Measurements from ENCODE around the gene MYO5B. TPM values are rescaled to one million over a fixed set of nuclear protein-coding genes. Genes with fewer than 3 reads are reported as not detected.
A peak's percentile ranks its signal among the peaks of the same experiment; 100 is the strongest.

Gene MYO5B
- polyA plus RNA-seq, 4 donors, result 6.2 to 30.2 (median 28.3) TPM

DNA sequence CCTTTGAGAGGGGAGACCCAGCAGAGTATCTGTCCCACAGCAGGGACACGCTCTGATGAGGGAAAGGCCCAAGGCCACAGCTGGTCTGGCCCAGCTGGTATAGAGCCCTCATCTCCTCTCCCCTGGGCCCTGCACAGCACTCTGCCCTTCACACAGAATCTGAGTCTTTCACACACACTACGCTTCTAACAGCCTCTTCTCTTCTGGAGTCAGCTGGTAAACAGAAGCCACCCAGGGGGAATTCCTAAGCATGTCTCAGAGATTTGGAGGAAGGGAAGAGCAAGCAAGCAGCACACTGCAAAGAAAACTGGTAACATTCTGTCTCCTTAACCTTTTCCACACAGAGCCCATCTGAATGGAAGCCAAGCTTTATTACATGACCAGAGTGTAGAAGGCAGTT is 260.5 kb downstream of the MYO5B start:
- DNase-seq (ENCODE audit: low read depth in 4 of 4, low spot score in 3 of 4), result no peak

DNA sequence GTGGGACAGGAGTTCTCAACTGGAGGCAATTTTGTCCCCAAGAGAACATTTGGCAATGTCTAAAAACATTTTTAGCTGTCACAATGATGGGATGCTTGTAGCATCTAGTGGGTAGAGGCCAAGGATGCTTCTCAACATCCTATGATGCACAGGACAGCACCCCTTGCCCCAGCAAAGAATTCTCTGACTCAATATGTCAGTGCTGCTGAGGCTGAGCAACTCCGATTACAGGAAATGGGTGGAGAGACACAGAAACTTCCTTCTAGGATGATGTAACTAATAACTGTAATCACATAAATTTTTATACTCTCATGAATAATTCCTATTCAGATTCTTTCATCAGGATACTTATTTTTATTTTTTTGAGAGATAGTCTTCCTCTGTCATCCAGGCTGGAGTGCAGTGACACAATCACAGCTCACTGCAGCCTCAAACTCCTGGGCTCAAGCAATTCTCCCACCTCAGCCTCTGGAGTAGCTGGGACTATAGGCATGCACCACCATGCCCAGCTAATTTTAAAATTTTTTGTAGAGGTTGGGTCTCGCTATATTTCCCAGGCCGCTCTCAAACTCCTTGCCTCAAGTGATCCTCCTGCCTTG is 261.3 kb downstream of the MYO5B start:
- DNase-seq (ENCODE audit: low read depth in 4 of 4, low spot score in 3 of 4), result no peak

DNA sequence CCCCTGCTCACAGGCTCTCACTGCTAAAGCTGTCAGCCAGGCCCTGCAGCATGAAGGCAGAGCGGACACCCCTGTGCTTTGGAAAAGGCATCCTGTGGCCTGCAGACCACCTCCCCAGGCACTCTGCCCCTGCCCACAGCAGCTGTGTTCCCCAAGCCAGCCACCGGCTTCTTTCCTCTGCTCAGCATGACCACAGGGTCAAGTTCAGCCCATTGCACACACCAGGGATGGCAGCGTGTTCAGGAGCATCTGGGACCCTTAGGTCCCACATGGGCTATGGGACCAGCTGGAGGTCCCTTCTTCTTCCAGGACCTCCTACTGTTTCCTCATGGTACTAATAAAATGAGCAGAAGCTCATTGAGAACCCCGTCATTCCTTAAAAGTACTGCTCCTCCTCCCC is 263.2 kb downstream of the MYO5B start:
- DNase-seq (ENCODE audit: low read depth in 4 of 4, low spot score in 3 of 4), result no peak

DNA sequence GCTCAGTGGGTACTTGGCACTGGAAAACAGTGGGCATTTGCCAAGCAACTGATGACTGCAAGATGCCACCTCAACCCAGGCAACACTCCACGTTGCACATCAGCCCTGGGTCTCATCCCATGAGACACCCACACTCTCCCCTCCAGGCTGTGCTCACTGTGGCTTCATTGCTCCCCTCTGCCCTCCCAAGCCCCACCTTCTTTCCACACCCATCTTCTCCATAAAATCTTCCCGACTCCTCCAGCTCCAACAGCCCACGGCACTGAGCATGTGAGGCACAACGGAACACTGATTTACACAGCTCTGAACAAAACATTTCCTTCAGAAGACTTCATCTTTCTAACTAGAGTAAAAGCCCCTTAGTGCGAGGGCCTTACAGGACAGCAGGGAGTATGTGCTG is 263.8 kb downstream of the MYO5B start:
- DNase-seq (ENCODE audit: low read depth in 4 of 4, low spot score in 3 of 4), result no peak

DNA sequence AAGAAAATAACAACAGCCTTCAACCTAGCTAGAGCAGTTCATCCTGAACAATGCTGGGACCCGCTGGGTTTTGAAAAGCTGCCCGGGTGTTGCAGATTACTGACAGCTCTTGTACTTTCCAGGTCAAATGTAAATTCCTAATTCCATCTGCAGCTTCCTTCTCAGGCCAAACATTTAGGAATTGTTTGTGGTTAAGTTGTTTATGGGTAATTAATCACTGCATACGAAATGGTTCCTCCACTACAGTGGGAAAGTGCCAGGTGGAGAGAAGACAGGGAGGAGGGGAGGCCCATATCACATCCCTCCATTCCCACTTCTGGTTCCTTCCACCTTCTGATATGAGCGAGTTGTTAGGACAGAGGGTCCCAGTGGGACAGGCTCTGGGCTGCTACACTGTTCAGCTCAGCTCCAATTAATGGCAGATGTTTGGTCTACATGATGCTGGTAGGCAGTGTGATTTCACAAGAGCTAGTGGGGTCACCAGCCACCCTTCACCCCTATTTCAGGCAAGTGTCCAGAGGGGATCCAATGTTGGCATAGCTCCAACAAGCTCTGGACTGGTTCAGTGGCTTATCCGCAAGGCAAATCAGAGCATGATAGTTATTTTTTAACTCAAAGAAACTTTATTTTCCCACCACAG is 268.7 kb downstream of the MYO5B start:
- DNase-seq (ENCODE audit: low read depth in 4 of 4, low spot score in 3 of 4), result no peak

DNA sequence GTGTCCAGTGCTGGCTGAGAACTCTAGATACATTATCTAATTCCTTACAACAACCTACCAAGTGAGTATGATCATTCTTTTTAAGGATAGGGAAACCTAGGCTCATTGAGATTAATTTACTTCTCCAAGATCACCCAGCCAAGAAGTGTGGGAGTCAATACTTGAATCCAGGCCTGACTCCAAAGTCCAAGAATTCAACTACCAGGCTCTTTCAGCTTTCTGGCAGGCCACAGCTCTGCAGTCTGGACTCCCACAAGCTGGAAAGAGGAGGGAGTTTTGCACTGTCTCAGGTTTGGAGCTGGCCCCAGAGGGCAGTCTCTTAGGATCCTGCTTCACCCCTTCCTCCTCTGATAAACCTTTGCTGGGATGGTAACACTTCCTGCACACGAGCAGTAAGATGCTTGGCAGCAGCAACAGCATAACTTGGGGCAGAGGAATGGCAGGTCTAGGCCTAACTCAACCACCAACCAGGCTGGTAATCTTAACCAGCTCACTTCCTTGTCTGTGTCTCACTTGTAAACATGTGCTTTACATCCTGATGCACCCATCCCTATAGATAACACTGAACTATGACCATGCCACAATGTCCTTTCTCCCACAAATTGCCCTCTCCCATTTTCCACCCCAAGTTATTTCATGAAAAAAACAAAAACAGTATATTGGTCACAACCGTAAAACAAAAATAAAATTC is 270.5 kb downstream of the MYO5B start:
- no peak for DNase-seq (ENCODE audit: low read depth in 4 of 4, low spot score in 3 of 4)

DNA sequence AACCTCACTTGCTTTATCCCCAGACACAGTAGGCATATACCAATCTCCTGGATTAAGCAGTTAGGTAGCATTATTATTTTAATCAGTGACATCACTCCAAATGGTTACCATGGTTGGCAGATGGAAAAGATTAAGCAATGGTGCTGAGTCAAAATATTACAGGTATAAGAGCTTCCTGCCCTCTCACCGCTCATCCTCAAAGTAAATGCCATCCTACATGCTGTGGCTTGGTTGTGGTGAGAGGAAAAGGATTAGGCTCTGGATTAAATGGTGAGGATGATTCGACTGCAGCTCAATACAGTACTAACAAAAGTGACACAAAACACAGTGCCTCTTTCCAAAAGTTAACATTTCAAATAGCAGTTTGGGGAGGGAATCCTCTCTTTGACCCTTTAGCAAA is 272.7 kb downstream of the MYO5B start:
- DNase-seq (ENCODE audit: low read depth in 4 of 4, low spot score in 3 of 4), result no peak

DNA sequence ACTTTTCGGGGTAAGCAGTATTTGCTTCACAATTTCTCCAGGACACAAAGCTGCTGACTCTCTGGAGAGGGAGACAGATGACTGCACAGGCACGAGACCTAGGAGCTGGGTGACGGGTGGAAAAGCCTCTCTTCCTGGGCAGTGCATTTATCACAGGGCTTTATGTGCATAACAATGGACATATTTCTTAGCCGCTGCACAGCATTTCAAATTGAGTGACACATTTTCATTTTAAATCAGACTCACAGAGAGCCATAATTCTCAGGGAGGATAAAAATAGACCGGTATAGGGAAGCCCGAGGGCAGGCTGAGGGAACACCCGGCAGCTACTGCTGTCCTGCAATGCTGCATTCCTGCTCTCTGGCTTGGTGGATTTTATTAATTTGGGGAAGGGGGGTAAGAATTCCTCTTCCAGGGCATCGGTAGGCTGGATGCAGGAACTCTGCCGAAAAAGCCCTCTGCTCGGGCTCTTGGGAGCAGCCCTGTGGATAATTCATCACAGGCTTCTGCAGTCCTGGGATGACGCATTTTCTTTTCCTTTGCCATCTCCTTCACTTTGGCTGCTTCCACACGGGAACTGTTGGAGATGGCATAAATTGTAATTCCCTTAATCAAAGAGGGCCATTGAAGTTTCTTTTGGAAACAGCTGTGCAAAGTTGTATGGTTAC is 273.5 kb downstream of the MYO5B start:
- DNase-seq (ENCODE audit: low read depth in 4 of 4, low spot score in 3 of 4), result no peak

DNA sequence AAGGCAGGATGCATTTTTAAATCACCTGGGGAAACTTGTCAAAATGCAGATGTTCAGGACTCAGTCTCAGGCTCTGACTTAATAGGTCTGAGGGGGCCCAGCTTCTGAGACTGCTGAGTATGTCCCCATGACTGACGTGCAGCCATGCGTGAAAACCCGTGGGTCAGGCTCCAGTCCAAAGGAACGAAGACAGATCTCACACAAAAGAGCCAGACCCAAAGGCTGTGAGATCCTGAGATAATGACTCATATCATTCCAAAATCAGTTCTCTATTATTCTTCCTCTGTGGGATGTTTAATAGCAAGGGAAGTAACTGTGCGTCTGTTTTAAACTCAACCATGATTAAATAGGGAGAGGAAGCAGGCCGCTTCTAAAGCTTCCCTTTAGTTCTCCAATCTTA is 274.2 kb downstream of the MYO5B start:
- peak in 1 of 4 donors; percentile 14 for DNase-seq (ENCODE audit: low read depth in 4 of 4, low spot score in 3 of 4)

DNA sequence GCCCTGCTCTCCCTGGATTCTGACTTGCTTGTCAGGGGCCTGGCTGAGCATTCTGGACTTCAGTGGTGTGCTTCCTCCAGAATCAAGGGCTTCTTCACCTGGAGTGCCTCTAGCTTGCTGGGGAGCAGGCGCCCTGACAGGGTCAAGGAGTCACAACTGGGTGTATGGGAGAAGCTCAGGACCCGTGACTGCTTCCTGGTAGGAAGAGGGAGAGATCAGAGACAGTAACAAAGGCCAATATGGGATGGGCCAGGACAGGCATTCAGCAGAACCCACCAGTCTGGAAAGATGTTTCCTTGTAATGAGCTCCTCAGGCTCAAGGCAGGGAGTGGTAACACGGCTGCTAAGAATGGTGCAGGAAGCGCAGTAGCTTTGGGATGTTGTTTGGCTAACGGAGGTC is 277.2 kb downstream of the MYO5B start:
- no peak for DNase-seq (ENCODE audit: low read depth in 4 of 4, low spot score in 3 of 4)

DNA sequence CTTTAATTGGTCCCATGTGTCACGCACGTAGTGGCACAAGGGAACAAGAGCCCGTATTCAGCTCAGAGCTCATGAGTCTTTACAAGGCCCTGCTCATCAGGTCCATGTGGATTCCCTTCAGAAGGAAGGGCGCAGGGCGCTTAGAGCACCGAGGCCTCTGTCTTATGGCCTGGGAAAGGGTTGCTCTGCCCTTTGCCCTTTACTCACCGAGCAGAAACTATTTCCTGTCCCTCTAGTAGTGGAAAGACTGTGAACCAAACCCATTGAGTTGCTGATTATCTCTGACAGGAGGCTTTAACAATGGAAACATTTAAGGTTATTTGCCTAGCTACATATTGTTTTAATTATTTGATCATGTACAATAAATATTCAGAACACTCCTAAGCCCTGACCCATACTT is 279.6 kb downstream of the MYO5B start:
- no peak for DNase-seq (ENCODE audit: low read depth in 4 of 4, low spot score in 3 of 4)

DNA sequence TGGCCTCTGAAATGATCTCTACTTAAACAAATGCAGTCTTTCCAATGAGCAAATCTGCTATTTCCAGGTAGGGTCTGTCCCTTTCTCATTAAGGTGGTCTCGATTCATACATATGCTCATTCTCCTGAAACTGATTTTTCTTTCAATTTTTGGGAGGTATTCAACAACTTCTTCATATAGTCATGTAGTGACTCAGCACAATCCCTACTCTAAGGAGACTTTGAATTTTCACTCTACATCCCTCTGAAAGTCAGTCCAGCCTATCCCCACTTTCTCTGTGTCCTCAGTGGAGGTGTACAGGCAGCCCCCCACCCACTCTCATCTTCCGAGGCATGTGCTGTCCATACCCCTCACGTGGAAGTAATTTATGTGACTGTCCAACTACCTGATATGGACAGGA is 281.7 kb downstream of the MYO5B start:
- no peak for DNase-seq (ENCODE audit: low read depth in 4 of 4, low spot score in 3 of 4)

DNA sequence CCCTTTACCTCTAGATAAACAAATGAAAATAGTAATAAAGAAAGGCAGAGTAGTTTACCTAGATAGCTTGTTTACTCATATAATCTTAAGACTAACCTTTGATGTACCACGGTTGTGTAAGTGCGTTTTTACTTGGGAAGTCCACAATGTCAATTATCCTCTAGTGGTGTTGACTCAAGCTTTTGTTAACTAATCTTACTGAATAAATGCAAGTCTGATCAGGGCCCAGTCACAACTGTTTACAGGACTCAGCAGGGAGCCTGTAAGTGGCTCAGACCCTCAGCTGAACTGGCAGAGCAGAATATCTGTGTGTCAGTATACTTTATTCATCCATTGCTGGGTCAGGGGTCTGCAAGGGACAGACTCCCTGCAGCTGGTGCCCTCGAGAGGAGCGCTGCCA is 283.5 kb downstream of the MYO5B start:
- DNase-seq (ENCODE audit: low read depth in 4 of 4, low spot score in 3 of 4), result no peak

DNA sequence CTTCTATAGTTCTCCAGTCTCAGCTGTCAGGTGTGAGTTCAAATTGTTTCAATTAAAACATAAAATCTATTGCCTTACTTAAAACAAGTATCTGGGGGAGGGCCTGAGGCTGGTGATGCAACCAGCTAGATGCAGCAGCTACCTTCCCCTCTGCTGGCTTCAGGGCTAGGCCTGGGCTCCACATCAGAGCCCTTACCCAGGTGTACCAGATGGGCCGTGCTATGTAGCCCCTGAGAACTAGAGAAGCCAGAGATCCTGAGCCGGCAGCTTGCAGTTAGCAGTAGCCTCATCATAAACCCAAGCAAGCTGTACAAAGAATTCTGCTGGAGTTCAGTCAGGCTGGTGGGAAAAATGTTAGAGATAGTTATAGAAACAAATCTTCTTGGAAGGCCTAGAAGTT is 284.0 kb downstream of the MYO5B start:
- no peak for DNase-seq (ENCODE audit: low read depth in 4 of 4, low spot score in 3 of 4)

DNA sequence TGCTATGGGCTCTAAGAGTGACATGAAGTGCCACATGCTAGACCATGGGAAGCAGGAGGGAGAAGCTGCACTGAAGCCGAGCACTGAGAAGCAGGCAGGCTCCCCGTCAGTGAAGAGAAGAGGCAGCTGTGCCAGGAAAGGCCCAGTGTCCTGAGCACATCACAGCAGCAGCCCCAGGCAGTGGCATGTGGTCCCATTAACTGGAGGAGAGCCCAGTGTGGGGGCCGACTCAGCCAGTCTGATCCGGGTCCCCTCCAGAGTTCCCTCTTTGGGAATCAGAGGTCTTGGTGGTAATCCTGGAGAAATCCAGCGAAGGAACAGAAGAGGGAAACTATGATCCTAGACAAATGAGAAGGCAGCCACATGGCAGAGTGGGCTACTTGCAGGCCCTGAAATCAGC is 284.9 kb downstream of the MYO5B start:
- DNase-seq (ENCODE audit: low read depth in 4 of 4, low spot score in 3 of 4), result no peak

DNA sequence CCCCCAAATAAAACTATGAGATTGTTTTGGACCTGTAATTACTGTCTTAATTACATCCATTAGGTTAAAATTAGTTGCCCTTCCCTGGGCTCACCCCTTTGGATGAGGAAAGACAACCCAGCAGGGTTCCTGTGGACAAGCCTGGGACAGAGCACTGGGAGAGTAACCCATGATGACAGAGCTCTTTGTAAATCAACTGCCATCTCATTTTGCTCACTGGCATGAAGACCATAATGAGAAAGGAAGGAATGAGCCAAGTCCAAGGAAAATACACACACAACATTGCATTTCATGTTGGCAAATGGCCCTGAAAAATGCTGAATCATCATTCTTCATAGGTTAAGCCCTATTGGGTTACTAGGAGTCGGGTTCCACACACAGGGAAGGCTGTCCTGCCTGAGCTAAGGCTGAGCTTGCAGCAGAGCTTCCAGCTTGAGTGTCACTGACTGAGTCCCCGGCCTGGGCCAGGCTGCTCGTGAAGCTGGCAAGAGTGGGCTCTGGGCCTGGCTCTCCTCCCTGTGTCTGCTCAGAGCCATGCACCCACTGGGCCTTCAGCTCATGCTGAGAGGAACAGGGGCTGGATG is 287.5 kb downstream of the MYO5B start:
- no peak for DNase-seq (ENCODE audit: low read depth in 4 of 4, low spot score in 3 of 4)

DNA sequence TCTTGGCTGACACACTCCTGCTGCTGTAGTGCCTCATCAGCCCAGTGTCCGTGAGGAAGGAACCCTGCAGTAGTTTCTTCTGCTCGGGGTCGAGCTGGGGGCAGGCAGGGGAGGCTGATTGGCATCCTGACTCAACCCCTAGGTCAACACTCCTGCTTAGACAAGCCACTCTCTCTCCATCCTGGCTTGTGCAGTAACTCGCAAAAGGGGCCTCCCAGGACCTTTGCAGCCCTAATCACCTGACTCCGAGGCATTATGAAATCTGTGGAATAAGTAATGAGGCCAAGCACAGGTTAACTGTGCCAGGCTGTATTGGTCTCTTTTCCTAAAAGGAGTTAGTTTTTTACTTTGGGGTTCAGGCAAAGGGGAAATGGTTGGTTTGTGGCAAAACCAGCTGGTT is 289.2 kb downstream of the MYO5B start:
- DNase-seq (ENCODE audit: low read depth in 4 of 4, low spot score in 3 of 4), result no peak

DNA sequence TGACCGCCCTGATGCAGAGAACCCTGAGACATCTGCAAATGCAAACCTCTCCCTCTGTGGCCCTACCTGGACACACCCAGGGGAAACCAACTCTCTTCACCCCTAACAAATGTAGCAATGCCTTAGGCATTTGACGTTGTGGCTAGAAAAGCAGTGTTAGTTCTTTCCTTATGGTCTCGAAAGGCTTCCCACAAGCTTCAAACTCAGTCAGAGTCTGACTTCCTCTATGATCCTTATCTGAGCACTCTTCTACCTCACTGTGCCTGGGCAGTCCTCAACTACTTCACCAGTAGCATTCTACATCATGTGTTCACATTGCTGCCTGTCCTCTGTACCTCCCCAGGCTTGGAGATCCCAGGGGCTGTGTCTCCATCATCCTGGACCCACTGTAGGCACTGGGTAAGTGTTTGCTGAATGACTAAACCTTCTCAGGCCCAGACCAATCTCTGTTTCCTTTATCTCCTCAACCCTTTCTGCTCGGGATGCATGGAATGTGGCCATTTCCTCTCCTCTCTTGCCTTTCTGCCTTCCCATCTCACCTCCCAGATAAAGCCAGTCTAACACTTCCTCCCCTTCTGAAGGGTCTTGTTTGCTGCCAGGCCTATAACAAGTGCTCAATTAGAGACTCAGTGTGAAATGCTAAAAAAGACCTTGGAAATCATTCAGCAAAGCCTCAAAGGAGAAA is 289.9 kb downstream of the MYO5B start:
- DNase-seq (ENCODE audit: low read depth in 4 of 4, low spot score in 3 of 4), result no peak

DNA sequence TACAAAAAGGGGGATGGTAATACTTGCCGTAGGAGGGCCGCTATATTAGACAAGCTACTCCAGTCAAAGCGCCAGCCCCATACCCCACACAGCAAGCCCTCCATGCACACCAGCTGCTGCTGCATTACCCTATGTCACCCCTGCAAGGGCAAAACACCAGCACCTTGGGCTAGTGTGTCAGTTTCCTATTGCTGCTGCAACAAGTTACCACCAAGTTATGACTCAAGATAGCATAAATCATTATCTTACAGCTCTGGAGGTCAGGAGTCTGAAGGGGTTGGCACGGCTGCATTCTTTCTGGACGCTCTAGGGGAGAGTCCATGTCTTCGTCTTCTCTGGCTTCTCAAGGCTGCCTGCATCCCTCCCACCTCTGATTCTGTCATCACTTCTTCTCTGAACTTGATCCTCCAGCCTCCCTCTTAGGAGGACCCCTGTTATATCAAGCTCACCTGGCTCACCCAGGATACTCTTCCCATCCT is 293.0 kb downstream of the MYO5B start:
- DNase-seq (ENCODE audit: low read depth in 4 of 4, low spot score in 3 of 4), result no peak

DNA sequence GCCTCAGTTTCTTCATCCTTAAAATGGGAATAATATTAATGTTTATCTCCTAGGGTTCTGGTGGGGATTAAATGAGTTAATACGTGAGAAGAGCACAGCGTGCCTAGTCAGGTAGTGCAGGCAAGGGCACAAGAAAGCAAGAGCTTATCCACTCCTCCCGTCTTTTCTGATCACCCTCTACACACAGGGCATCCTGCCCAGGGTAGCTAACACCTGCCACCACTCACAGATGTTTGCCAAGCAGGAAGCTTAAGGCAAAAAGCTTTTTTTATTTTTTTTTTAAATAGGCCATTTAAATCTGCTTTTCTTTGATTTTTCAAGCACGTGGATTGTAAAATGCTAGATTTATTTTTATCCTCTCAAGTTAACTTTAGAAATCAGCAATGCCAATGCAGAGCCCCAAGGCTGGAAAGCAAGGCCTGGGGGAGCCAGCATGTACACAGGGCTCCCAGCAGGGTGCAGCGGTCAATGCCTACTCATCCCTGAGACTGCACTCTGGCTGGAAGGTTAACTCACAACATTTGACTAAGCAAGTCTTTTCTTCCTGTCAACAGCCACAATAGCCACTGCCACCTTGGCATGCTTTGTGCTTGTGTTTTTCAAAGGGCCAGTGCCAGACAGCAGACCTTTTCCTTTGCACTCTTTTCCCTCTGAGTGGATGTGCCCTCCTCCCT is 295.2 kb downstream of the MYO5B start:
- no peak for DNase-seq (ENCODE audit: low read depth in 4 of 4, low spot score in 3 of 4)

Measured in left renal pelvis (tissue), 4 donors.